GM12878 (cell line): Measurements from ENCODE around the gene CDKN2B-AS1. TPM values are rescaled to one million over a fixed set of nuclear protein-coding genes. Genes with fewer than 3 reads are reported as not detected.

Source experiments
- ATAC-seq: fragments of 200-7000 bp; cut with Tn5 transposase; 3 replicates; pipeline ENCODE4 v1.9.1; 2020; ENCODE audit warnings: mild to moderate bottlenecking, moderate library complexity
- BruUV-seq: library from RNA; stranded (reverse); fragments of 400-500 nt; replicated peaks from 2 replicates; lab custom pipeline; 2021; lab: Mats Ljungman, UMichigan
- CTCF ChIA-PET: fragments of 300-600 bp; sonication (Branson Sonifier 250); formaldehyde crosslinking; extraction: SDS; loops from one replicate; lab custom pipeline; 2021; ENCODE audit warnings: inconsistent platforms; lab: Yijun Ruan, JAX
- POLR2A ChIA-PET: fragments of 350-600 bp; formaldehyde crosslinking; extraction: SDS; loops from one replicate; lab custom pipeline; 2021; ENCODE audit warnings: inconsistent platforms; lab: Charles Lee
- RAD21 ChIA-PET: fragments of 300-600 bp; sonication (Branson Sonifier 250); formaldehyde crosslinking; loops from one replicate; lab custom pipeline; 2023; ENCODE audit warnings: antibody characterized with exemption; ENCODE audit not compliant: unreplicated experiment; lab: Charles Lee
- SMC1A ChIA-PET: fragments of 300-600 bp; sonication (Branson Sonifier 250); formaldehyde crosslinking; loops from one replicate; lab custom pipeline; 2023; ENCODE audit not compliant: unreplicated experiment, uncharacterized antibody; lab: Charles Lee
- DNase-seq: peaks from one replicate; pipeline ENCODE4 v3.0.0-alpha.2; 2011; ENCODE audit warnings: low read depth, low spot score
- FAIRE-seq: peaks from 3 replicates; lab custom pipeline; 2011; peaks lifted over from hg19 to GRCh38; lab: Jason Lieb, UNC
- H2AFZ ChIP-seq: 2 replicates; pipeline ENCODE4 v1.6.0; 2011; ENCODE audit warnings: low read depth, low read length, control low read depth; ENCODE audit not compliant: control insufficient read depth
- H3K27ac ChIP-seq: 2 replicates; pipeline ENCODE4 v1.5.1; 2011; ENCODE audit warnings: control low read depth; ENCODE audit not compliant: control insufficient read depth, insufficient read depth
- H3K27me3 ChIP-seq, 2 experiments: replicated peaks in 1 of 2; 2 replicates each; pipeline versions ENCODE4 v1.6.0 to v1.6.1; 2011; ENCODE audit warnings: low read length in 1 of 2; ENCODE audit not compliant: control insufficient read depth in 2 of 2, insufficient read depth in 2 of 2
- H3K36me3 ChIP-seq, 2 experiments: 2 replicates each; pipeline ENCODE4 v1.5.1; 2011; ENCODE audit warnings: low read length in 1 of 2; ENCODE audit not compliant: control insufficient read depth in 2 of 2, insufficient read depth in 2 of 2
- H3K4me1 ChIP-seq: 2 replicates; pipeline ENCODE4 v1.6.1; 2011; ENCODE audit warnings: mild to moderate bottlenecking, low read length, moderate library complexity, mixed read lengths; ENCODE audit not compliant: control insufficient read depth, insufficient read depth
- H3K4me2 ChIP-seq: 2 replicates; pipeline ENCODE4 v1.6.0; 2011; ENCODE audit warnings: control low read depth; ENCODE audit not compliant: control insufficient read depth, insufficient read depth
- H3K4me3 ChIP-seq: fragments of 200-600 bp; sonication (generic); 2 replicates; pipeline ENCODE4 v1.5.1; 2016
- H3K79me2 ChIP-seq: 2 replicates; pipeline ENCODE4 v1.6.0; 2011; ENCODE audit warnings: low read length; ENCODE audit not compliant: control insufficient read depth, insufficient read depth
- H3K9ac ChIP-seq: 2 replicates; pipeline ENCODE4 v1.8.0; 2011; ENCODE audit warnings: low read length, control low read depth, mixed read lengths; ENCODE audit not compliant: control insufficient read depth, insufficient read depth
- H3K9me3 ChIP-seq: replicated peaks from 3 replicates; pipeline ENCODE4 v1.5.1; 2011; ENCODE audit warnings: mild to moderate bottlenecking, low read length; ENCODE audit not compliant: control insufficient read depth, insufficient read depth
- H4K20me1 ChIP-seq: 2 replicates; pipeline ENCODE4 v1.6.0; 2011; ENCODE audit not compliant: control insufficient read depth, insufficient read depth
- IKZF1 ChIP-seq: fragments of 450-650 bp; conservative IDR thresholded peaks from 2 replicates; pipeline ENCODE4 v1.6.1; 2017; ENCODE audit warnings: antibody characterized with exemption, mild to moderate bottlenecking
- PAX5 ChIP-seq: IDR thresholded peaks from 2 replicates; pipeline ENCODE4 v1.6.1; 2011; ENCODE audit warnings: low read depth, low read length, borderline replicate concordance
- SREBF2 ChIP-seq: IDR thresholded peaks from 2 replicates; pipeline ENCODE4 v1.6.1; 2012; ENCODE audit warnings: mild to moderate bottlenecking, low read length
- WGBS: methylation state at CpG from one replicate; pipeline ENCODE4 v1.1.6; 2016; ENCODE audit warnings: low lambda C conversion rate; ENCODE audit not compliant: insufficient replicate concordance, insufficient coverage; ENCODE audit errors: missing lambda C conversion rate; 5-methylcytosine and 5-hydroxymethylcytosine counted together
- in situ Hi-C: fragments of 300-500 bp; cut with MboI; formaldehyde crosslinking; loops from 9 replicates; pipeline ENCODE4 v1.14.3; 2018; ENCODE audit warnings: mixed read lengths
- intact Hi-C: fragments of 100-400 bp; cut with micrococcal nuclease; formaldehyde crosslinking; loops from one replicate; pipeline ENCODE4 v1.14.2; 2022; ENCODE audit not compliant: unreplicated experiment
- polyA plus RNA-seq, 11 experiments: library from polyadenylated mRNA; depleted of rRNA in 4 of 11; unstranded in 6 of 11; stranded (reverse) in 5 of 11; fragments of >200 nt; fragmentation: Nextera tagmentation in 4 of 11; fragmentation: Illumina TruSeq in 1 of 11; extraction: Ambion mirVana in 4 of 11; extraction: Trizol in 1 of 11; gene quantifications; 1 replicate in 1 of 11; 2 replicates in 10 of 11; pipeline versions ENCODE4 v1.2.1 to v1.2.3, GENCODE V29; 2011 to 2016; ENCODE audit warnings: inconsistent platforms in 2 of 11, missing spikeins in 2 of 11, low read depth in 1 of 11
- total RNA-seq, 4 experiments: library from RNA; depleted of rRNA in 3 of 4; stranded (reverse); fragments of >200 nt in 3 of 4; fragmentation: Illumina TruSeq in 1 of 4; extraction: Trizol in 1 of 4; gene quantifications; 2 replicates each; pipeline versions ENCODE4 v1.2.1 to v1.2.3, GENCODE V29; 2013 to 2021
- TF ChIP-seq, protein P1 (sequence below): IDR thresholded peaks from 2 replicates; pipeline ENCODE4 v1.6.1; 2012; ENCODE audit warnings: low read length, inconsistent platforms
- TF ChIP-seq, protein P2 (sequence below): IDR thresholded peaks from 2 replicates; pipeline ENCODE4 v1.6.1; 2011; ENCODE audit warnings: mild to moderate bottlenecking, low read depth, low read length, moderate library complexity; ENCODE audit not compliant: insufficient replicate concordance

The CDKN2B-AS1 gene
- total and polyA plus RNA-seq, 10 of the 15 experiments (the other 5 are each of a cell fraction or from before 2014, with no cell fraction given), result 0.22 to 2.2 (median 1.0) TPM; not detected in 1

DNA sequence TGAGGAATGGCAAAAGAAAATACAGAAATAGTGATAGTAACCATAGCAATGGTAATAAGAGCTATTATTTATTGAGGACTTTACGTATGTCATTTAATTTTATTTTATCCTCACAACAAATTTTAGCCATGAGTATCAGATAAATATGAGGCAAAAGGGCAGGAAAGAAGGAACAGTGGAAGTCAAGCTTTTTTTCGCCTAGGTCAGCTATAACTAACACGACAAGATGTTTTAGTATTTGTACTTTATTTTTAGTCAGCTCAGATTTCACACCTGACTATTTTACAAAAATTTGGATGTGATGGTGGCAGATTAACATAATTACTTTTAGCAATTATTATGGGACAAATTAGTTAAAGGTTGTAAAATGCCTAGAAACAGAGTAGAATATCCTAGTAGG is 49.3 kb downstream of the CDKN2B-AS1 start:
- H3K4me2 ChIP-seq, result no peak overlapping the region

More for the DNA sequence above, 49.3 kb downstream of the CDKN2B-AS1 start:
- no peaks in the 10 kb centered on the region for H3K36me3 ChIP-seq
- TF ChIP-seq, protein P1, sequence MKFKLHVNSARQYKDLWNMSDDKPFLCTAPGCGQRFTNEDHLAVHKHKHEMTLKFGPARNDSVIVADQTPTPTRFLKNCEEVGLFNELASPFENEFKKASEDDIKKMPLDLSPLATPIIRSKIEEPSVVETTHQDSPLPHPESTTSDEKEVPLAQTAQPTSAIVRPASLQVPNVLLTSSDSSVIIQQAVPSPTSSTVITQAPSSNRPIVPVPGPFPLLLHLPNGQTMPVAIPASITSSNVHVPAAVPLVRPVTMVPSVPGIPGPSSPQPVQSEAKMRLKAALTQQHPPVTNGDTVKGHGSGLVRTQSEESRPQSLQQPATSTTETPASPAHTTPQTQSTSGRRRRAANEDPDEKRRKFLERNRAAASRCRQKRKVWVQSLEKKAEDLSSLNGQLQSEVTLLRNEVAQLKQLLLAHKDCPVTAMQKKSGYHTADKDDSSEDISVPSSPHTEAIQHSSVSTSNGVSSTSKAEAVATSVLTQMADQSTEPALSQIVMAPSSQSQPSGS, result no peak
- TF ChIP-seq PAX5 (no peak), IKZF1 (no peak), SREBF2 (no peak)
- TF ChIP-seq, protein P2, sequence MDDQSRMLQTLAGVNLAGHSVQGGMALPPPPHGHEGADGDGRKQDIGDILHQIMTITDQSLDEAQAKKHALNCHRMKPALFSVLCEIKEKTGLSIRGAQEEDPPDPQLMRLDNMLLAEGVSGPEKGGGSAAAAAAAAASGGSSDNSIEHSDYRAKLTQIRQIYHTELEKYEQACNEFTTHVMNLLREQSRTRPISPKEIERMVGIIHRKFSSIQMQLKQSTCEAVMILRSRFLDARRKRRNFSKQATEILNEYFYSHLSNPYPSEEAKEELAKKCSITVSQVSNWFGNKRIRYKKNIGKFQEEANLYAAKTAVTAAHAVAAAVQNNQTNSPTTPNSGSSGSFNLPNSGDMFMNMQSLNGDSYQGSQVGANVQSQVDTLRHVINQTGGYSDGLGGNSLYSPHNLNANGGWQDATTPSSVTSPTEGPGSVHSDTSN, result no peak
- no peak overlapping the region for H2AFZ ChIP-seq
- WGBS, result 6% methylated on average over 3 of the region's 3 CpGs
- no peaks in the 10 kb centered on the region for H3K79me2 ChIP-seq
- H3K9me3 ChIP-seq, result no peaks in the 10 kb centered on the region
- ATAC-seq (no peak), DNase-seq (no peak), FAIRE-seq (no peak)
- ChIA-PET CTCF (interaction anchor here (1.2 kb wide), 1 partner anchor 76 kb away, joined by 6 read pairs; no protein-coding TSS in a partner anchor), POLR2A (no interaction called here), SMC1A (interaction anchor here (1.0 to 1.4 kb wide), 2 partner anchors 33 to 230 kb away, joined by 3 to 4 read pairs; no protein-coding TSS in a partner anchor), RAD21 (no interaction called here)
- intact Hi-C loops (no loop called here), in situ Hi-C loops (no loop called here)
- no peak overlapping the region for H3K27ac ChIP-seq
- no peaks in the 10 kb centered on the region; a peak in 1 of 4 replicates for H3K27me3 ChIP-seq
- no peak overlapping the region for H3K4me3 ChIP-seq
- no peaks in the 10 kb centered on the region for H3K4me1 ChIP-seq
- BruUV-seq, result no TSS peak
- no peaks in the 10 kb centered on the region for H4K20me1 ChIP-seq
- no peak overlapping the region for H3K9ac ChIP-seq
